Suprapubic skin (tissue), 4 donors: Measurements from ENCODE around the gene DSP.

Experiments used
- CTCF ChIP-seq, 2 donors: fragments of 200-600 bp in 1 of 2; fragments of 450-650 bp in 1 of 2; sonication (generic) in 1 of 2; IDR thresholded peaks; one replicate each; pipeline ENCODE4 v1.5.1; 2016 to 2019; ENCODE audit warnings: antibody characterized with exemption in 2 of 2, mild to moderate bottlenecking in 1 of 2, moderate library complexity in 1 of 2
- EP300 ChIP-seq: sonication (generic); formaldehyde crosslinking; IDR thresholded peaks from one replicate; pipeline ENCODE4 v1.6.1; 2017; ENCODE audit warnings: antibody characterized with exemption
- POLR2A ChIP-seq, 2 donors: fragments of 450-650 bp; IDR thresholded peaks; one replicate each; pipeline ENCODE4 v1.6.1; 2017; ENCODE audit warnings: antibody characterized with exemption in 2 of 2, mild to moderate bottlenecking in 2 of 2, moderate library complexity in 2 of 2
- POLR2AphosphoS5 ChIP-seq, 3 donors: sonication (generic); formaldehyde crosslinking; IDR thresholded peaks; one replicate each; pipeline ENCODE4 v1.6.1; 2017; ENCODE audit warnings: antibody characterized with exemption in 3 of 3

- TF ChIP-seq CTCF (IDR thresholded peaks at IDR 0.05) (no peak), POLR2AphosphoS5 (IDR thresholded peaks at IDR 0.05) (no peak), POLR2A (IDR thresholded peaks at IDR 0.05) (no peak), EP300 (no peak)
Observed at GRCh38 chr6:7537565-7538174, 3.8 kb upstream of the DSP start.
